DMS153 (cell line): ENCODE measurements around the gene ARL15.

Experiments used
- DNase-seq: peaks from one replicate; lab custom pipeline; 2025; lab: John Stamatoyannopoulos, UW

ARL15 gene

GRCh38 chr5:53934151-53934820 is 376.1 kb downstream of the ARL15 start:
- no peak for DNase-seq

- DNase-seq, result no peak
Observed at GRCh38 chr5:53932351-53932750, 378.0 kb downstream of the ARL15 start.

- DNase-seq, result no peak
Observed at GRCh38 chr5:53930457-53930856, 379.9 kb downstream of the ARL15 start.

GRCh38 chr5:53929570-53929969 is 380.8 kb downstream of the ARL15 start:
- no peak for DNase-seq

- DNase-seq, result no peak
Observed at GRCh38 chr5:53929152-53929551, 381.2 kb downstream of the ARL15 start.

GRCh38 chr5:53928641-53929040 is 381.7 kb downstream of the ARL15 start:
- DNase-seq, result no peak

GRCh38 chr5:53927668-53928247 is 382.6 kb downstream of the ARL15 start:
- no peak for DNase-seq

GRCh38 chr5:53926026-53926425 is 384.3 kb downstream of the ARL15 start:
- DNase-seq, result no peak

- no peak for DNase-seq
Observed at GRCh38 chr5:53924392-53924791, 386.0 kb downstream of the ARL15 start.

- no peak for DNase-seq
Observed at GRCh38 chr5:53923961-53924360, 386.4 kb downstream of the ARL15 start.

GRCh38 chr5:53922508-53923498 is 387.6 kb downstream of the ARL15 start:
- peak; percentile 58 for DNase-seq

- DNase-seq, result no peak
Observed at GRCh38 chr5:53917826-53918225, 392.5 kb downstream of the ARL15 start.

- no peak for DNase-seq
Observed at GRCh38 chr5:53917095-53917494, 393.3 kb downstream of the ARL15 start.

- no peak for DNase-seq
Observed at GRCh38 chr5:53915120-53915519, 395.3 kb downstream of the ARL15 start.

- no peak for DNase-seq
Observed at GRCh38 chr5:53913941-53914340, 396.4 kb downstream of the ARL15 start.

GRCh38 chr5:53908757-53909156 is 401.6 kb downstream of the ARL15 start:
- no peak for DNase-seq

- DNase-seq, result no peak
Observed at GRCh38 chr5:53907827-53908226, 402.5 kb downstream of the ARL15 start.

GRCh38 chr5:53906736-53907135 is 403.6 kb downstream of the ARL15 start:
- no peak for DNase-seq

GRCh38 chr5:53902296-53902907 is 408.0 kb downstream of the ARL15 start:
- no peak for DNase-seq

- DNase-seq, result no peak
Observed at GRCh38 chr5:53900677-53901076, 409.7 kb downstream of the ARL15 start.

- DNase-seq, result no peak
Observed at GRCh38 chr5:53895091-53895683, 415.2 kb downstream of the ARL15 start.

GRCh38 chr5:53893626-53894025 is 416.7 kb downstream of the ARL15 start:
- DNase-seq, result no peak
